SH-SY5Y (cell line): ENCODE measurements around the gene HEXD.

Experiments
- GATA2 ChIP-seq: IDR thresholded peaks from 2 replicates; pipeline ENCODE4 v1.6.1; 2011; ENCODE audit warnings: mild to moderate bottlenecking, low read depth, low read length
- GATA3 ChIP-seq: IDR thresholded peaks from 2 replicates; pipeline ENCODE4 v1.6.1; 2011; ENCODE audit warnings: low read depth, mild to moderate bottlenecking, low read length, moderate library complexity

DNA sequence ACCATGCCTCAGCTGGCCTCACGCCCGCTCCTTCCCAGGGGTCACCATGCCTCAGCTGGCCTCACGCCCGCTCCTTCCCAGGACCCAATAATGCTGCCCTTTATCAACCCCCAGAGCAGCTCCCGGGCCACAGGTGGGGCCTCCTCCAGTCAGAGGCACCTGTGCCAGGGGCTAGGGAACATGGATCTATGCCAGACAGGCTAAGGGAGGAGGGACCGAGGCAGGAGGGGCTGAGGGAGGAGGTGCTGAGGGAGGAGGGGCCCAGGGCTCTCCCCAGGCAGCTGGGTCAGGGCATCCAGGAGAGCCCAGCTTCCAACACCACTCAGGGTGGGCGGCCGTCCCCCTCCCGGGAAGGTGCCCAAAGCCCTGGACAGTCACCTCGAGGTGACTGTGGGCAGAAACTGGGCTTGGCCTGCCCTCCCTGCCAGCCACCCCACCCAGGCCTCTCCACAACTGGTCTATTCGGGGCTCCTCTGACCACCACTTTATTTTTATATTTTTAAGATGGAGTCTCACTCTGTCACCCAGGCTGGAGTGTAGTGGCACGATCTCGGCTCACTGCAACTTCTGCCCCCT is 27.2 kb upstream of the HEXD start:
- no peak for TF ChIP-seq GATA2
- TF ChIP-seq GATA3 = no peak
